IMR-90 (cell line): ENCODE data around the gene MSANTD1. TPM values are rescaled to one million over a fixed set of nuclear protein-coding genes. Genes with fewer than 3 reads are reported as not detected.

ENCODE experiments used
- ATAC-seq: fragments of 200-7000 bp; cut with Tn5 transposase; 2 replicates; pipeline ENCODE4 v1.9.1; 2020; ENCODE audit warnings: low read depth, mild to moderate bottlenecking, moderate library complexity
- BruUV-seq: library from RNA; stranded (reverse); fragments of 400-500 nt; replicated peaks from 2 replicates; lab custom pipeline; 2021; lab: Mats Ljungman, UMichigan
- CTCF ChIA-PET: fragments of 300-600 bp; formaldehyde crosslinking; extraction: SDS; loops from one replicate; lab custom pipeline; 2021; ENCODE audit warnings: antibody characterized with exemption; lab: Yijun Ruan, JAX
- POLR2A ChIA-PET: fragments of 300-600 bp; sonication (Branson Sonifier 250); formaldehyde crosslinking; loops from one replicate; lab custom pipeline; 2022; ENCODE audit warnings: antibody characterized with exemption; ENCODE audit not compliant: unreplicated experiment; lab: Charles Lee
- DNase-seq: peaks from one replicate; pipeline ENCODE4 v3.0.0; 2013
- H2AFZ ChIP-seq: replicated peaks from 2 replicates; pipeline ENCODE3; 2013; ENCODE audit warnings: low read length, mild to moderate bottlenecking; ENCODE audit not compliant: poor library complexity
- H2AK5ac ChIP-seq: 2 replicates; pipeline ENCODE4 v1.6.1; 2013; ENCODE audit warnings: low read depth, low read length, inconsistent platforms
- H2AK9ac ChIP-seq: replicated peaks from 2 replicates; pipeline ENCODE3; 2013; ENCODE audit warnings: mild to moderate bottlenecking, low read depth, low read length, moderate library complexity; ENCODE audit not compliant: poor library complexity
- H2BK120ac ChIP-seq: 2 replicates; pipeline ENCODE4 v1.6.1; 2013; ENCODE audit warnings: low read depth, low read length, inconsistent platforms
- H2BK15ac ChIP-seq: 3 replicates; pipeline ENCODE4 v1.6.1; 2013; ENCODE audit warnings: low read depth, low read length, inconsistent platforms
- H2BK20ac ChIP-seq: 2 replicates; pipeline ENCODE4 v1.6.1; 2013; ENCODE audit warnings: low read depth, mild to moderate bottlenecking, inconsistent platforms, low read length, moderate library complexity
- H2BK5ac ChIP-seq: 2 replicates; pipeline ENCODE4 v1.6.1; 2013; ENCODE audit warnings: mild to moderate bottlenecking, low read depth, low read length, inconsistent platforms; ENCODE audit not compliant: poor library complexity, severe bottlenecking
- H3K14ac ChIP-seq: replicated peaks from 2 replicates; pipeline ENCODE4 v1.6.1; 2013; ENCODE audit warnings: low read depth, low read length, inconsistent platforms
- H3K18ac ChIP-seq: 2 replicates; pipeline ENCODE4 v1.6.1; 2013; ENCODE audit warnings: low read depth, low read length, control low read depth
- H3K23ac ChIP-seq: 2 replicates; pipeline ENCODE4 v1.6.1; 2013; ENCODE audit warnings: low read depth, low read length, inconsistent platforms
- H3K27ac ChIP-seq: 2 replicates; pipeline ENCODE4 v1.5.1; 2013; ENCODE audit warnings: mild to moderate bottlenecking, control low read depth, low read length; ENCODE audit not compliant: insufficient read depth
- H3K27me3 ChIP-seq: 2 replicates; pipeline ENCODE4 v1.6.1; 2013; ENCODE audit warnings: low read length; ENCODE audit not compliant: control insufficient read depth, insufficient read depth
- H3K36me3 ChIP-seq: 2 replicates; pipeline ENCODE4 v1.6.1; 2013; ENCODE audit warnings: low read length, mixed read lengths; ENCODE audit not compliant: control insufficient read depth, insufficient read depth
- H3K4ac ChIP-seq: 2 replicates; pipeline ENCODE4 v1.6.1; 2013; ENCODE audit warnings: low read depth, low read length, inconsistent platforms
- H3K4me1 ChIP-seq: 2 replicates; pipeline ENCODE4 v1.6.1; 2013; ENCODE audit warnings: low read length, mixed read lengths; ENCODE audit not compliant: control insufficient read depth, insufficient read depth
- H3K4me2 ChIP-seq: 2 replicates; pipeline ENCODE4 v1.6.1; 2013; ENCODE audit warnings: low read depth, mild to moderate bottlenecking, control low read depth, low read length, moderate library complexity
- H3K4me3 ChIP-seq: 2 replicates; pipeline ENCODE4 v1.5.1; 2013; ENCODE audit warnings: low read depth, mild to moderate bottlenecking, control low read depth, low read length, moderate library complexity; ENCODE audit not compliant: insufficient read depth
- H3K56ac ChIP-seq: 2 replicates; pipeline ENCODE4 v1.6.1; 2013; ENCODE audit warnings: low read length, inconsistent platforms; ENCODE audit not compliant: insufficient read depth; ENCODE audit errors: extremely low read depth
- H3K79me1 ChIP-seq, 2 experiments: 2 replicates each; pipeline ENCODE4 v1.6.1; 2013; ENCODE audit warnings: low read length in 2 of 2, inconsistent platforms in 1 of 2, low read depth in 1 of 2
- H3K9ac ChIP-seq: 2 replicates; pipeline ENCODE4 v1.6.1; 2013; ENCODE audit warnings: low read depth, low read length, control low read depth
- H3K9me1 ChIP-seq: 2 replicates; pipeline ENCODE4 v1.6.1; 2013; ENCODE audit warnings: low read length, inconsistent platforms; ENCODE audit not compliant: insufficient read depth
- H3K9me3 ChIP-seq: 2 replicates; pipeline ENCODE4 v1.6.1; 2013; ENCODE audit warnings: low read length; ENCODE audit not compliant: control insufficient read depth, insufficient read depth
- H4K20me1 ChIP-seq: 2 replicates; pipeline ENCODE4 v1.6.1; 2013; ENCODE audit warnings: low read length, inconsistent platforms; ENCODE audit not compliant: insufficient read depth
- H4K5ac ChIP-seq: 2 replicates; pipeline ENCODE4 v1.6.1; 2013; ENCODE audit warnings: mild to moderate bottlenecking, low read depth, low read length, control low read depth
- H4K8ac ChIP-seq, 2 experiments: 2 replicates each; pipeline ENCODE4 v1.6.1; 2013; ENCODE audit warnings: low read depth in 2 of 2, low read length in 2 of 2, control low read depth in 1 of 2, inconsistent platforms in 1 of 2
- H4K91ac ChIP-seq: 2 replicates; pipeline ENCODE4 v1.6.1; 2013; ENCODE audit warnings: low read depth, low read length, inconsistent platforms; ENCODE audit not compliant: insufficient read depth
- BHLHE40 ChIP-seq: fragments of 150-350 bp; IDR thresholded peaks from 2 replicates; pipeline ENCODE4 v1.6.1; 2016; ENCODE audit warnings: mild to moderate bottlenecking, low read depth, low read length
- CEBPB ChIP-seq: IDR thresholded peaks from 2 replicates; pipeline ENCODE4 v1.6.1; 2012; ENCODE audit warnings: low read depth, low read length, improper control_type of control experiment
- CHD1 ChIP-seq: IDR thresholded peaks from 2 replicates; pipeline ENCODE4 v1.6.1; 2012; ENCODE audit warnings: low read depth, low read length, improper control_type of control experiment
- CTCF ChIP-seq: conservative IDR thresholded peaks from 2 replicates; pipeline ENCODE4 v1.5.1; 2012; ENCODE audit warnings: mild to moderate bottlenecking, low read depth, low read length, improper control_type of control experiment
- ELK1 ChIP-seq: fragments of 150-350 bp; IDR thresholded peaks from 2 replicates; pipeline ENCODE4 v1.6.1; 2016; ENCODE audit warnings: low read depth, mild to moderate bottlenecking, low read length, moderate library complexity, borderline replicate concordance
- MAFK ChIP-seq: IDR thresholded peaks from 2 replicates; pipeline ENCODE4 v1.6.1; 2012; ENCODE audit warnings: low read depth, low read length, improper control_type of control experiment
- MAZ ChIP-seq: IDR thresholded peaks from 2 replicates; pipeline ENCODE4 v1.6.1; 2012; ENCODE audit warnings: low read depth, mild to moderate bottlenecking, low read length, improper control_type of control experiment, moderate library complexity, borderline replicate concordance
- MXI1 ChIP-seq: IDR thresholded peaks from 2 replicates; pipeline ENCODE4 v1.6.1; 2012; ENCODE audit warnings: low read depth, mild to moderate bottlenecking, low read length, moderate library complexity, borderline replicate concordance
- NFE2L2 ChIP-seq: fragments of 150-350 bp; IDR thresholded peaks from 2 replicates; pipeline ENCODE4 v1.6.1; 2016; ENCODE audit warnings: low read depth, mild to moderate bottlenecking, low read length
- POLR2A ChIP-seq: IDR thresholded peaks from 2 replicates; pipeline ENCODE4 v1.6.1; 2012; ENCODE audit warnings: mild to moderate bottlenecking, low read depth, low read length
- RAD21 ChIP-seq: IDR thresholded peaks from 2 replicates; pipeline ENCODE4 v1.6.1; 2012; ENCODE audit warnings: low read length, improper control_type of control experiment
- RCOR1 ChIP-seq: IDR thresholded peaks from 2 replicates; pipeline ENCODE4 v1.6.1; 2012; ENCODE audit warnings: mild to moderate bottlenecking, low read length, improper control_type of control experiment; ENCODE audit not compliant: insufficient replicate concordance
- RFX5 ChIP-seq: IDR thresholded peaks from 2 replicates; pipeline ENCODE4 v1.8.0; 2012; ENCODE audit warnings: low read depth, mild to moderate bottlenecking, low read length, moderate library complexity
- SMC3 ChIP-seq: fragments of 150-350 bp; IDR thresholded peaks from 2 replicates; pipeline ENCODE4 v1.6.1; 2016; ENCODE audit warnings: low read depth, mild to moderate bottlenecking, antibody characterized with exemption, low read length, moderate library complexity
- USF2 ChIP-seq: fragments of 150-350 bp; IDR thresholded peaks from 2 replicates; pipeline ENCODE4 v1.6.1; 2017; ENCODE audit warnings: mild to moderate bottlenecking, antibody characterized with exemption, low read length, low read depth
- WGBS, 2 experiments: methylation state at CpG; one replicate each; pipeline versions ENCODE4 v1.1.5 to v1.1.7; 2013; ENCODE audit warnings: missing lambda C conversion rate in 2 of 2; ENCODE audit not compliant: insufficient read length in 1 of 2; ENCODE audit errors: extremely low coverage in 2 of 2; 5-methylcytosine and 5-hydroxymethylcytosine counted together
- dilution Hi-C: fragments of 300-500 bp; cut with HindIII; formaldehyde crosslinking; loops from one replicate; pipeline ENCODE4 v1.14.3; 2018; ENCODE audit warnings: low sequenced_read_pairs; ENCODE audit not compliant: unreplicated experiment
- in situ Hi-C: fragments of 300-500 bp; cut with MboI; formaldehyde crosslinking; loops from 3 replicates; pipeline ENCODE4 v1.14.3; 2019; ENCODE audit warnings: low sequenced_read_pairs, inconsistent platforms, mixed read lengths
- intact Hi-C: fragments of 100-400 bp; cut with micrococcal nuclease; formaldehyde crosslinking; loops from 2 replicates; pipeline ENCODE4 v1.10.0; 2022
- polyA plus RNA-seq, 3 experiments: library from polyadenylated mRNA; depleted of rRNA; stranded (reverse); fragments of >200 nt; gene quantifications; 2 replicates each; pipeline ENCODE4 v1.2.3, GENCODE V29; 2012; ENCODE audit warnings: low replicate concordance in 1 of 3
- total RNA-seq: library from RNA; depleted of rRNA; stranded (reverse); fragments of >200 nt; gene quantifications from 2 replicates; pipeline ENCODE4 v1.2.3, GENCODE V29; 2012

MSANTD1 gene
- total and polyA plus RNA-seq, 2 of the 4 experiments (the other 2 are of a cell fraction) = under 0.01 to 0.07 TPM

- Histone ChIP-seq H3K27me3 (no peaks in the 10 kb centered on the region), H3K9me1 (no peaks in the 10 kb centered on the region; the same call in 1 of the 2 replicates), H3K56ac (no peak overlapping the region), H2AK9ac (no peak overlapping the region), H2BK5ac (no peak overlapping the region), H4K20me1 (no peaks in the 10 kb centered on the region), H3K23ac (no peak overlapping the region), H3K79me1 (no peaks in the 10 kb centered on the region), H4K91ac (no peak overlapping the region), H3K4me3 (no peak overlapping the region), H2BK120ac (no peak overlapping the region), H2AFZ (no peak overlapping the region), H3K4me2 (no peak overlapping the region), H2BK15ac (no peak overlapping the region), H3K36me3 (peaks cover 61% of the 10 kb centered on the region), H4K8ac (no peak overlapping the region), H2BK20ac (no peak overlapping the region), H3K4me1 (no peaks in the 10 kb centered on the region), H2AK5ac (no peak overlapping the region), H4K5ac (no peak overlapping the region), H3K27ac (no peak overlapping the region), H3K4ac (no peak overlapping the region), H3K9me3 (no peaks in the 10 kb centered on the region), H3K18ac (no peak overlapping the region), H3K14ac (no peak overlapping the region), H3K9ac (no peak overlapping the region)
- ATAC-seq (no peak), DNase-seq (no peak)
- BruUV-seq = no TSS peak
- intact Hi-C loops (no loop called here), dilution Hi-C loops (no loop called here), in situ Hi-C loops (no loop called here)
- CTCF ChIA-PET = no interaction called here
- POLR2A ChIA-PET = no interaction called here
- no peak for TF ChIP-seq ELK1
- TF ChIP-seq RAD21 = no peak
- TF ChIP-seq SMC3 = no peak
- no peak for TF ChIP-seq NFE2L2
- TF ChIP-seq RFX5 = no peak
- no peak for TF ChIP-seq MAFK
- TF ChIP-seq CEBPB = no peak
- no peak for TF ChIP-seq BHLHE40
- TF ChIP-seq RCOR1 = no peak
- TF ChIP-seq MXI1 = no peak
- no peak for TF ChIP-seq CHD1
- TF ChIP-seq MAZ = no peak
- TF ChIP-seq CTCF = no peak
- TF ChIP-seq USF2 = no peak
- no peak for TF ChIP-seq POLR2A
- 93% methylated on average over 9 of the region's 16 CpGs; no CpG with 5 or more reads in 1 of the 2 experiments for WGBS, 2 experiments
Measured at GRCh38 chr4:3217771-3218170, 31.2 kb upstream of the MSANTD1 start.
